GM18873 (cell line): ENCODE measurements around the gene DNAJC21.
"Not testable (repeated sequence)": the region's sequence is repeated elsewhere in the genome, so short reads cannot be mapped to it uniquely, and the experiment has no call there.

Experiments
- ATAC-seq: cut with Tn5 transposase; IDR thresholded peaks from one replicate; pipeline ENCODE4 v1.9.1; 2021; ENCODE audit warnings: mild to moderate bottlenecking, moderate library complexity, moderate number of reproducible peaks; ENCODE audit not compliant: unreplicated experiment, low FRiP score

DNAJC21 gene

DNA sequence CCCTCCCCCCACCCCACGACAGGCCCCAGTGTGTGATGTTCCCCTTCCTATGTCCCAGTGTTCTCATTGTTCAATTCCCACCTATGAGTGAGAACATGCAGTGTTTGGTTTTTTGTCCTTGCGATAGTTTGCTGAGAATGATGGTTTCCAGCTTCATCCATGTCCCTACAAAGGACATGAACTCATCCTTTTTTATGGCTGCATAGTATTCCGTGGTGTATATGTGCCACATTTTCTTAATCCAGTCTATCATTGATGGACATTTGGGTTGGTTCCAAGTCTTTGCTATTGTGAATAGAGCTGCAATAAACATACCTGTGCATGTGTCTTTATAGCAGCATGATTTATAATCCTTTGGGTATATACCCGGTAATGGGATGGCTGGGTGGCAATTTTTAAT is 42.3 kb downstream of the DNAJC21 start:
- not testable (repeated sequence) for ATAC-seq

DNA sequence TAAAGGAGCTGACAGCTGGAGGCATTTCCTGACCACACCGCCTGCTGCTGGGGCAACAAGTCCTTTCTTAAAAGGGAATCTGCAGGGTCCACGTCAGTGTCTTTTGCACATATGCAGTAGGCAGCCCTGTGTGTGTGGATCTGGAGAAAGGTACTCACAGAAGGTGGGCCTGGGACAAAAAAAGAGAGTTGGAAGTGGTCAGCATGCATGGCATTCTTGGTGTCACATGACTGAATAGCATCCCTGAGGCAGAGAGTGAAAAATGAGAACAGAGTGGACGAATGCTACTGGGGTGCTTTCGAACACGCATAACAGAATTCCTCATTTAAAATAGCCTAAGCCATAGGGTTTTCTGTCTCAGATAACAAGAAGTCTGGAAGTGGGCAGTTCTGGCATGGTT is 47.0 kb downstream of the DNAJC21 start:
- ATAC-seq: no peak

DNA sequence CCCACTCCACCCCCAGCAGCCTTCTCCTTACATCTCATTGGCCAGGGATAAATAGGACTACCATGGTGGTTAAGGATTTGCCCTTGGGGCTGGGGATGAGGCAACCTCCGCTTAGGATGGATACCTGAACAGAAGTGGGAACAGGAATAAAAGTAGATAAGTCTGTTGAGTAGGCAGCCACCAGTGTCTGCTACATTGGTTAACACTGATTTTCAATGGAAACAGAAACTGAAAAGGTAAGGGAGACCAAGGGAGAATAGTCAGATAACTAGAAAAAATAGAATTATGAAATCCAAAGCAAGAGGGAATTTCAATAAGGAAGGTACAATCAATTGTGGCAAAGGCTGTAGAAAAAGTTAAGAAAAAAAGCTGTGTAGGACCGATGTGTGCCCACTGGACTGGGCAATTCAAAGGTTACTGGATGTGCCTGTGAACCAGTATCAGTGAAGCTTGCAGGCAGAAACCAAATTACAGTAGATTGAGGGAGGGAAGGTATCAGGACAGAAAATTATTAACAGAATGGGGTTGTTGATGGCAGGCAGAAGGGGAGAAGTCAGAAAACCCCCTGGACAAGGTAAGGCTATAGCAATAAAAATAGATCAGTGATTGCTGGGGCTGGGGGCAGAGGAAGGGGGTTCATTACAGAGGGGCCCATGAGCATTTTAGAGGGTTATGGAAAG is 48.7 kb downstream of the DNAJC21 start:
- ATAC-seq: peak; percentile 93

DNA sequence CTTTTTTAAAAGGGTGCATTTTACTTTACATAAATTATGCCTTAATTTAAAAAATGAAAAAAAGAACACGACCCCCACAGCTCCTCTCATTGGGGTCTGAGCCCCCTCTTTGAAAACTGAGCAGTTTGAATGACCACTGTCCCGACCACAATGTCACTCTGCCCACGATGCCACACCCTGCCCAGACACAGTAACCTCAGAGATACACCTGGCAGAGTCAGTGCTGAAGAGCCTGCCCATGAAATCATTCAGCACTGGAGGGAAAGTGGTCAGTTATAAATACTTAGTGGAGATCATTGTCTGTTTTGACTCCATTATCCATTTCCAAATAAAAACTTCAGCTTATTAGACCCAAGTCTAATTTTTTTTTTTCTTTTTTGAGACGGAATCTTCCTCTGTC is 49.3 kb downstream of the DNAJC21 start:
- peak; percentile 46 for ATAC-seq

DNA sequence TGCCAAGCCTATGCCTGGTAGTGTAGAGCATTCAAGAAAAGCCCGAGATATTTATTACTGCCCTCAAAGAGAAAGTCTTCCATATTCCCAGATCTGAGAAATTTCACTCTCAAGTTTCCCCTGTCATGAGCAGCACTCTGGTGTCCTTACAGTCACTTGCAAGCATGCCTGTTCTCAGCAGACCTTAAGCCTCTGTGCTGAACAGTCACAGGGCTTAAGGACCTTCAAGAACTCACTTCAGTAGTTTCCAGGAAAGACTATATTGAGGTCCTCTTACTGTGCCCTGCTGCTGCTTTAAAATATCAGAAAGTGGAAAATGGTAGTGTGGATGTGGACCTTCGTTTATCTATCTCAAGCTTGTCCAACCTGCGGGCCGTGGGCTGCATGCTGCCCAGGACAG is 53.5 kb downstream of the DNAJC21 start:
- ATAC-seq: no peak

DNA sequence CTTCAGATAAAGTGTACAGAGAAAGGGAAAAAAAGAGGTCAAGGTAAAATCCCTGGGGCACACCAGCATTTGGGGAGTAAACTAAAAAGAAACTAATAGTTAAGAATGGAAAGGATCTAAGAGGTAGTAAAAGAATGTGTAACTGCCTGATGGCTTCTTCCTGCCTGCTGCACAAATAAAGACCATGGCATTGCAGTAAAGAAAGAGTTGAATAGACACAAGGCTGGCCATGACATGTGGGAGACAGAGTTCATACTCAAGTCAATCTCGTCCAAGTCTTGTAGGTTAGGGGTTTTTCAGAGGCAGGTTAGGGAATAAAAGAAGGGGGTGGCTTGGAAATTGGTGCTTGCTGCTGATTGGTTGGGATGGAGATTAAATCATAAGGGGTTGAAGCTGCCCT is 57.6 kb downstream of the DNAJC21 start:
- no peak for ATAC-seq

DNA sequence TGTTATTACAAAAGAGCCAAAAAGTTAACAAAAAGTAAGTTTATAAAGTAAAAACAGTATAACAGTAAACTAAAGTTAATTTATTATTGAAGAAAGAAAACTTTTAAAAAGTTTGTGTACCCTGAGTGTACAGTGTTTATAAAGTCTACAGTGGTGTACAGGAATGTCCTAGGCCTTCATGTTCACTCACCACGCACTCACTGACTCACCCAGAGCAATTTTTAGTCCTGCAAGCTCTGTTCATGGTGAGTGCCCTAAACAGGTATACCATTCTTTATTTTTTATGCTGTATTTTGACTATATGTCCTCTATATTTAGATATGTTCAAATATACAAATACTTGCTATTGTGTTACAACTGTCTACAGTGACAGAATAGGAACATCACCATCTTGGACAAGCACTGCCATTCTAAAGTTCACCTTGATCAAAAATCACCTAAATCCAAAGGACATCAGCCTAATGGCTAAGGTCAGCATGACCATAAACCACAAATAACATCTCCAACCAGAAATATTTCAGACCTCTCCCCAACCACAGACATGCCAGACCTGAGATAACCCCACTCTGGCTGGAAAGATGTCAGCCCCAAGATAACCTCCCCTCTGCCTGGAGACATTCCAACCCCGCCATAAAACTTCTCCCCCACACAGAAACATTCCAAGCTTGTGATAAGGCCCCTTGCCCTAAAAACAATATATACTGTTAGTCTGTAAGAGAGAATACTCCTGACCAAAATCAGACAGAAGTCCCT is 62.3 kb downstream of the DNAJC21 start:
- ATAC-seq: no peak

DNA sequence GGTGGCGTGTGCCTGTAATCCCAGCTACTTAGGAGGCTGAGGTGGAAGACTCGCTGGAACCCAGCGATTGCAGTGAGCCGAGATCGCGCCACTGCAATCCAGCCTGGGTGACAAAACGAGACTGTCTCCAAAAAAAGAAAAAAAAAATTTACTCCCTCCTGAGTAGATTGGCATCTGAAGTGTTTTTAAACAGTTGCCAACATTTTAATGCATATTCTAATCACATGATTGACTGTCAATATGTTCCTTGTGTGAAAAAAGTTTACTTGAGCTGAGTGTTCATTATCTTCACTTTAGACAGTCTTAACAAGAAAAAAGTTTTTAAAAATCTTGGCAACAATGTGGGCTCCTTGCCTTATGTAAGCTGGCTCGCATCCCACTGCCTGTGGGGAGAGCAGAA is 64.6 kb downstream of the DNAJC21 start:
- ATAC-seq: no peak

DNA sequence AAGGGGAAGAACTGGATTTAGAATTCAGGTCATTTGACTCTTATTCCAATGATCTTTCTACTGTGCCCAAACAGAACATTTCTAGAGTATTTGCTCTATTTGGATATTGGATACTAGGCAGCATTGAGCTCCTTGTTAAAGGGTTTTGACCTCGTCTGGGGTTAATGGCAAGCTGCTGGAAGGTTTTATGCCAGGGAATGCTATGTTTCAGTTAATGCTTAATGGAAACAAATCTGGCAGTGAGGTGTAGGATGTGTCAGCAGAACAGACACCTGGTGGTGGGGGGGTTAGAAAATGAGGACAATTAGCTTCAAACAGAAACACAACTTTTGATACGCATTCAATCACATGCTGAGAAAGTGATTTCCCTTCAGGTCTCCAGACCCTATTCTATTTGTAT is 66.9 kb downstream of the DNAJC21 start:
- ATAC-seq: no peak

DNA sequence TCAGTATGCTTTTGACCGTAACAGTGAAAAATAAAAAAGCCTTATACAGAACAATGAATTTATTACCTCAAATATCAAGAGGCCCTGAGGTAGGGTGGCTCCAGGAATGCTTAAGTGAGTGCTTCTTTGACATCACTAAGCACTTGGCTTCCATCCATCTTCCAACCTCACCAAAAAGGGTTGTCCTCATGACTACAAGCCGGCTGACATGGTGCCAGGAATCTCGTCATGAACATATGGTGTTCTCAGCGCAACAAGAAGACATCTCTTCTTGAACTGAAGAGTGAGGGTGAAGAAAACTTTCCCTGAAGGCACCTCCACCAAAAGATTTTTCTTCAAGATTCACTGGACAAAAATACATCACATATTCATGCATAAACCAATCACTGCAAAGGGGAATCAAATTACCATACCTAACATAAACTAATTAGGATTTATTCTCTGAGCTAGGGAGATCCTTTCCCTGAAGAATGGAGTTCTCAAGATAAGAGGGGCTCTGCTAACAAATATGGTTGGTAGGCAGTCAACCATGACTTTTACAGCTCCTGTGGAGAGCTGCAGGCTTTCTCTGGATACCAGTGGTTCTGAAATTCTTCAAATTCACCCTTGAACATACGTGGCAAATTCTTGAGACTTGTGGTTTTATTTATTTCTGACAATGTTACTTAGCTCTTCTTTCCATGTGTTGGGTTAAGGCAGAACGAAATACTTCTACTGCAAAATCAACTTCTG is 68.9 kb downstream of the DNAJC21 start:
- no peak for ATAC-seq

DNA sequence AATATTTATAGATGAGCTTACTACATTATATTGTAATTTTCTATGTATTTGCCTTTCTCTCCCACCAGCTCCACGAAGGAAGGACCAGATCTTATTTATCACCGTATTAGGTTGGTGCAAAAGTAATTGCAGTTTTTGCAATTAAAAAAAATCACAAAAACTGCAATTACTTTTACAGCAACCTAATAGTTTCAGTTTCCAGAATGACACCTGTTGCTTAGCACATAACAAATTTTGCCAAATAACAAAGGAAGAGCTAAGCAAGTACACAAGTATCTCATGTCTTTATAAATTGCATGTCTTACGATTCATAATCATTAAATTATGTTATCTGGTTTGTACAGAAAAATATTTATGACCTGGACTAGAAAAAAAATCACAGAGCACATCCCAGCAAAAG is 72.5 kb downstream of the DNAJC21 start:
- ATAC-seq: no peak

DNA sequence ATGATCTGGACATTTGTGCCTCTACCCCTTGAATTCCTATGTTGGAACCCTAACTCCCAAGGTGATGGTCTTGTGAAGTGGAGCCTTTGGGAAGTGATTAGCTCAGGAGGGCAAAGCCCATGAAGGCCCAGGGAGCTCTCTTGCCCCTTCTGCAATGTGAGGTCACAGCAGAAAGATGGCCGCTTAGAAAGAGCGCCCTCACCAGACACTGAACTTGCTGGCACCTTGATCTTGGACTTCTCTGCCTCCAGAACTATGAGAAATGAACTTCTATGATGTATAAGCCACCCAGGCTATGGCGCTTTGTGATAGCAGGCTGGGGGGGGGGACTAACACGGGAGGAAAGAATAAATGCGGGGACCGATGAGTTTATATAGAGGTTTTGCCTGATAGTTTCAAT is 73.1 kb downstream of the DNAJC21 start:
- no peak for ATAC-seq

DNA sequence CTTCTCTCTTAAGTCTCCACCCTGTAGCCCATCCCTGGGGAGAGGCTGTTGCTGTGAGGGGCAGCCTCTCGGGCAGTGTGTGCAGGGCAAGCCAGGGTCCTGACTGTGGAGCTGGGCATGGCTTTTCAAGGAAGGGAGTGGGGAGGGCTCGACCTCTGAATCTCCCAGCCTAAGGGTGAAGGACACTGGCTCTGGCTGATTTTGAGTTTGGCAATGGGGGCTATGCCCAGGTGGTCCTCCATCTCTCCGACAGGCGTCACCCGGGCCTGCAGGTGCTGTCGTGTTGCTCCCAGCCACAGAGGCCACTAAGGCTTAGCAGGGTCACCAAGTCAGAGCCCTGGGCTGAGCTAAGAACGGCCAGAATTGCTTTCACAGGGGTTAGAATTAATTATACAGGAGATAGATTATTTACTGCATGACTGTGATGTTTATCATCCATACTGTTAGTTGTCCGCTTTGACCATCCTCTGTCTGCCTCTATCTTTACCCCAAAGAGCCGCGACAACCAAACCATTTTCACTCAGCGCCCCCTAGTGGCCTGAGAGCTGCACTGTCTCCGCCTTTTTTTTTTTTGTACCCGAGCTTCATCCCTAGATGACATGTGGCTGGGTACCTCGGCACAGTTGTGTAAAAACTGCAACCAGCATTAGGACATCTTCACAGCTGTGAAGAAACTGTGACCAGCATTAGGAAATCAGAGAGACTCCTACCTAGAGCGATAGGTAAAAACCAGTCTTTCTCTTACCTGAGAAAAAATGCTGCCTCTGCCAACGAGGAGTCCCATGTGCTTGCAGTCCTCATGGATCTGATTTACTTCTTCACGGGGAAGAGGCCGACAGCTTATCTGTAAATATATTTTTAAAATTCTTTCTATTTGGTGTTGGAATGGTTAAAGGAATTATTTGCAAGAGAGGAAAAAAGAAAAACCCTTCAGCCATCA is 73.9 kb downstream of the DNAJC21 start:
- ATAC-seq: peak; percentile 66

DNA sequence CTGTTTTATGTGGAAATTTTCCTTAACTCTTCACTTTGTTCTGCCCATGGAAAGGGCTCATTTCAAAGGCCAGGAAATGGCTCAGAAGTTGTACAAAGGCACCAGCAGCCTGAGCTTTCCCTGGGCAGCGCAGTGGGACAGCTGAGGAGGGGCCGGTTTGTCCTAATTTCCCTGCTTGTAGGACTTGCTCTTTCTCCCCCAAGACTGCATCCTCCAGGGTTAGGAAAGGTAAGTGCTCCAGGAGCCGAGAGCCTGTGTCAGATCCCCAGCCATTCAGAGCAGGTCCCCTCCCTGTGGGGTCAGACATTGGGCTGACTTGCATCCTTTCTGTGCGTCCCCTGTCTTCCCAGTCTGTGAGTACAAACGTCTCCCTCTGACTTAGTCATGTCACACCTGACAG is 74.8 kb downstream of the DNAJC21 start:
- ATAC-seq: no peak

DNA sequence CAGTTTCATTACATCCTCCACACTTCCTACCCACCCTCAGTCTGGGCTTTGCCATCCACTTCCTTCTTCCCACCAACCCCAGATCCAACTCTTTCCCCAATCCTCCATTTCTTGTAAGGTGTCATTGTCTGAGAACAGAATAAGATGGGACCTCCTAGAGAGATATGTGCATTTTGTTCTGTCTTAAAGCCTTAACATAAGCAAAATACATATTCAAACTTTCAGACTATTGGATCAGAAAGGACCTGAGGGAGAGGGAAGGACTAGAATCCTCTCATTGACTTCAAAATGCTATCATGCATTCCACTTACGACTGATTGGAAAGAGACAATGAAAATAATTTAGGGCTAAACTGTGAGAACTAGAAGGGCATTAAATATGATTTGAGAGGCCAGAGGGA is 75.4 kb downstream of the DNAJC21 start:
- ATAC-seq: no peak
